ENCODE measurements around the gene JCAD. TPM values are rescaled to one million over a fixed set of nuclear protein-coding genes. Genes with fewer than 3 reads are reported as not detected.
"Not testable (repeated sequence)": the region's sequence is repeated elsewhere in the genome, so short reads cannot be mapped to it uniquely, and the experiment has no call there.

Gene JCAD
- total RNA-seq (2022) (10.0 and 13.0 TPM in 2 replicates), Bru-seq, nascent RNA (percentile 65 among the genes with signal in this experiment), BruChase-seq, experiment 1, labeled RNA remaining after a 2-hour chase (percentile 72 among the genes with signal in this experiment), BruChase-seq, experiment 2, labeled RNA remaining after a 6-hour chase (percentile 72 among the genes with signal in this experiment)
- long read RNA-seq, partial matches to known transcripts = 0 of 4 reads
- long read RNA-seq, other reads (novel, unspliced or antisense) = 4 of 4 reads

DNA sequence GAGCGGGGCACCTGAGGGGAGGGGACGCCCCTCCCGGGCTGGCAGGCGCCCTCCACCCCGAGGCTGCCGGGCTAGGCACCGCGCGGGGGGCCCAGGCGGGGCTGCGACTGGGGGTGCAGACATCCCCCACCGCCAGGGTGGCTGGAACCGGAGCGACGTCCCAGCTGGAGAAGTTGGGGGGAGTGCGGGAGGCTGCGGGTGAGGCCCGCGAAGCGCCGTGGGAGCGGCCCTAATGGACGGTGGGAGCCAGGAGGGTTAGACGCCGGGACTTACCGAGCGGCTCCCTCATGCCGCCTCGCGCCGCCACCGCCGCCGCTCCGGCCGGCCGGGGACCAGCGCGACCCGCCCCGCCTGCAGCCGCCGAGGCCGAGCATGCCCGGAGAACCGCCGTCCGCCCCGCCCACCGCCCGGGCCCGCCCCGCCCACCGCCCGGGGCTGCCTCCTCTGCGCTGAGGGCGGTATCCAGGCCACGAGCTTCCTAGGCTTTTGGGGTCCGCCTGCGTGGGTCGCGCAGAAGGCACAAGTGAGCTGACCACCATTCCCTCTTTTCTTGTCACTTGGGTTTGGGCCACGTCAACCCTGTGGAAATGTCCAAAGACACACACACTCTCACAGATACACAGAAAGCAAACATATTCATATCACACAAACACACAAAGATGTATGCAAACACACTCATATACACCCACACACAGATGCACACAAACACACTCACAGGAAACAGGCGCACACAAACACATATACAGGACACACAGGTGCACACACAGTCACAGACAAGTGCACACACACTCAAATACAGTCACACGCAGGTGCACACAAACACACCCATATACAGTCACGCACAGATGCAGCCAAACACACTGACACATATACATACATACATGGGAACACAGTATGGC lies at the start of gene JCAD:
TSS of gene JCAD (minus strand) at position 378 of the 899 bp plus-strand sequence. CDS start 11,774 bp downstream, outside the sequence.
- peak within 1 kb of the TSS; percentile 81 for H3K4me3 ChIP-seq (ENCODE audit: low read depth, low read length)
- Mint-ChIP-seq H3K4me3 (ENCODE audit: unreplicated experiment) (peak within 1 kb of the TSS; percentile 78), H3K27me3 (ENCODE audit: insufficient read depth, unreplicated experiment) (no peaks in the 10 kb centered on the region), H3K36me3 (ENCODE audit: insufficient read depth, unreplicated experiment) (peaks cover 6% of the 10 kb centered on the region), H3K9me3 (ENCODE audit: unreplicated experiment) (no peaks in the 10 kb centered on the region), H3K4me1 (ENCODE audit: low read depth, unreplicated experiment) (peaks cover 46% of the 10 kb centered on the region), H3K27ac (ENCODE audit: unreplicated experiment) (peak within 1 kb of the TSS; percentile 54)
- ChIA-PET POLR2A (no interaction called here), CTCF (interaction anchor here (0.5 kb wide), 1 partner anchor 56 kb away, joined by 3 read pairs; no protein-coding TSS in a partner anchor)
- peaks cover 46% of the 10 kb centered on the region for H3K4me1 ChIP-seq
- TF ChIP-seq, protein P1, sequence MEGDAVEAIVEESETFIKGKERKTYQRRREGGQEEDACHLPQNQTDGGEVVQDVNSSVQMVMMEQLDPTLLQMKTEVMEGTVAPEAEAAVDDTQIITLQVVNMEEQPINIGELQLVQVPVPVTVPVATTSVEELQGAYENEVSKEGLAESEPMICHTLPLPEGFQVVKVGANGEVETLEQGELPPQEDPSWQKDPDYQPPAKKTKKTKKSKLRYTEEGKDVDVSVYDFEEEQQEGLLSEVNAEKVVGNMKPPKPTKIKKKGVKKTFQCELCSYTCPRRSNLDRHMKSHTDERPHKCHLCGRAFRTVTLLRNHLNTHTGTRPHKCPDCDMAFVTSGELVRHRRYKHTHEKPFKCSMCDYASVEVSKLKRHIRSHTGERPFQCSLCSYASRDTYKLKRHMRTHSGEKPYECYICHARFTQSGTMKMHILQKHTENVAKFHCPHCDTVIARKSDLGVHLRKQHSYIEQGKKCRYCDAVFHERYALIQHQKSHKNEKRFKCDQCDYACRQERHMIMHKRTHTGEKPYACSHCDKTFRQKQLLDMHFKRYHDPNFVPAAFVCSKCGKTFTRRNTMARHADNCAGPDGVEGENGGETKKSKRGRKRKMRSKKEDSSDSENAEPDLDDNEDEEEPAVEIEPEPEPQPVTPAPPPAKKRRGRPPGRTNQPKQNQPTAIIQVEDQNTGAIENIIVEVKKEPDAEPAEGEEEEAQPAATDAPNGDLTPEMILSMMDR (IDR thresholded peaks at IDR 0.05; ENCODE audit: insufficient read depth in 1 of 2, low read depth in 1 of 2, low read length in 1 of 2, severe bottlenecking in 1 of 2, unreplicated experiment in 1 of 2) = no peak
- intact Hi-C loops (cut with micrococcal nuclease; ENCODE audit: unreplicated experiment) = loop anchor here (10.0 kb wide), 1 partner anchor 425 kb away; the partner anchor contains the start of gene SVIL
- no peaks in the 10 kb centered on the region for H3K9me3 ChIP-seq
- no peaks in the 10 kb centered on the region for H3K27me3 ChIP-seq (replicated peaks; ENCODE audit: control insufficient read depth, insufficient read depth, low read length)
- BruUV-seq (replicated peaks) = no TSS peak
- peak; percentile 80 to 90 for DNase-seq
- H3K36me3 ChIP-seq (ENCODE audit: control insufficient read depth, insufficient read depth, low read length) = no peaks in the 10 kb centered on the region

- TF ChIP-seq, protein P1 (IDR thresholded peaks at IDR 0.05; ENCODE audit: insufficient read depth in 1 of 2, low read depth in 1 of 2, low read length in 1 of 2, severe bottlenecking in 1 of 2, unreplicated experiment in 1 of 2) = no peak
- DNase-seq = no peak
- no TSS peak for BruUV-seq (replicated peaks)
- no peaks in the 10 kb centered on the region for H3K27me3 Mint-ChIP-seq (ENCODE audit: insufficient read depth, unreplicated experiment)
- peaks cover 6% of the 10 kb centered on the region; the same call in 1 of the 2 replicates for H3K9me3 ChIP-seq
- no peaks in the 10 kb centered on the region for H3K4me1 Mint-ChIP-seq (ENCODE audit: low read depth, unreplicated experiment)
- intact Hi-C loops (cut with micrococcal nuclease; ENCODE audit: unreplicated experiment) = no loop called here
- H3K4me3 Mint-ChIP-seq (ENCODE audit: unreplicated experiment) = no peak overlapping the region
- H3K36me3 Mint-ChIP-seq (ENCODE audit: insufficient read depth, unreplicated experiment) = no peaks in the 10 kb centered on the region
- H3K9me3 Mint-ChIP-seq (ENCODE audit: unreplicated experiment) = no peaks in the 10 kb centered on the region
- ChIA-PET POLR2A (no interaction called here), CTCF (no interaction called here)
- H3K4me1 ChIP-seq = no peaks in the 10 kb centered on the region
- no peak overlapping the region for H3K4me3 ChIP-seq (ENCODE audit: low read depth, low read length)
- H3K27ac Mint-ChIP-seq (ENCODE audit: unreplicated experiment) = no peak overlapping the region
- no peaks in the 10 kb centered on the region for H3K27me3 ChIP-seq (replicated peaks; ENCODE audit: control insufficient read depth, insufficient read depth, low read length)
- no peaks in the 10 kb centered on the region for H3K36me3 ChIP-seq (ENCODE audit: control insufficient read depth, insufficient read depth, low read length)
Measured at GRCh38 chr10:30106987-30107386, 47.6 kb upstream of the JCAD start.

DNA sequence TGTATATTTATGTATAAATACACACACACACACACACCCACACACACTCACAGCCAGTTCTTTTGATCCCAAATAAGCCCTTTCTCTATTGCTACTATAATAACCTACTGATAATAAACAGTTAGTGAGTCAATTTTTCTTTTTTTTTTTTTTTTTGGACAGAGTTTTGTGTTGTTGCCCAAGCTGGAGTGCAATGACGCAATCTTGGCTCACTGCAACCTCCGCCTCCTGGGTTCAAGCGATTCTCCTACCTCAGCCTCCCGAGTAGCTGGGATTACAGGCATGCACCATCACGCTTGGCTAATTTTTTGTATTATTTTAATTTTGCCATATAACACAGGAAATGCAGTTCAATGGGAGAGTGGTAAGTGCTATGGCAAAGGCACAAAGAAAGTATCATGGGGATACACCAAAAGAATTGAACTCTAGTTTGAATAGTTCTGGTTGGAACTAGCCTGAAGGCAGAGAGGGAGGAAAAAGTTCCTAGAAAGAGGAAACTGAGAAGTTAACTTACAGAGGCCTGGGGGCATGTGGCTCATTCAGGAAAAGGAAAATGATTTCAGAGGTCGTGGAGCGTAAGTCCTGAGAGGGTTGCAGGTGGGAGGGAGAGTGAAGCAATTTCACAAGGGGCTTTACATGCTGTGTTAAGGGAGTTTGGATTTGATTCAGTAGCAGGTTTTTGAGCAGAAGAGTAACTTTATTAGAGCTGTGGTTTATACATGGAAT lies 44.4 kb upstream of the JCAD start:
- Histone ChIP-seq H3K27me3 (replicated peaks; ENCODE audit: control insufficient read depth, insufficient read depth, low read length) (no peaks in the 10 kb centered on the region), H3K4me1 (peaks cover 4% of the 10 kb centered on the region; the same call in 1 of the 2 replicates), H3K9me3 (peaks cover 6% of the 10 kb centered on the region; the same call in 1 of the 2 replicates), H3K4me3 (ENCODE audit: low read depth, low read length) (no peak overlapping the region), H3K36me3 (ENCODE audit: control insufficient read depth, insufficient read depth, low read length) (no peaks in the 10 kb centered on the region)
- Mint-ChIP-seq H3K9me3 (ENCODE audit: unreplicated experiment) (no peaks in the 10 kb centered on the region), H3K27ac (ENCODE audit: unreplicated experiment) (no peak overlapping the region), H3K36me3 (ENCODE audit: insufficient read depth, unreplicated experiment) (no peaks in the 10 kb centered on the region), H3K27me3 (ENCODE audit: insufficient read depth, unreplicated experiment) (no peaks in the 10 kb centered on the region), H3K4me1 (ENCODE audit: low read depth, unreplicated experiment) (peaks cover 17% of the 10 kb centered on the region), H3K4me3 (ENCODE audit: unreplicated experiment) (no peak overlapping the region)
- TF ChIP-seq, protein P1 (IDR thresholded peaks at IDR 0.05; ENCODE audit: insufficient read depth in 1 of 2, low read depth in 1 of 2, low read length in 1 of 2, severe bottlenecking in 1 of 2, unreplicated experiment in 1 of 2) = no peak
- ChIA-PET POLR2A (no interaction called here), CTCF (no interaction called here)
- no peak for DNase-seq
- BruUV-seq (replicated peaks) = no TSS peak
- intact Hi-C loops (cut with micrococcal nuclease; ENCODE audit: unreplicated experiment) = no loop called here

GRCh38 chr10:30099706-30100105 lies 40.3 kb upstream of the JCAD start:
- H3K27me3 ChIP-seq (replicated peaks; ENCODE audit: control insufficient read depth, insufficient read depth, low read length); H3K27me3 Mint-ChIP-seq (ENCODE audit: insufficient read depth, unreplicated experiment); H3K36me3 ChIP-seq (ENCODE audit: control insufficient read depth, insufficient read depth, low read length); H3K4me1 ChIP-seq; H3K4me3 ChIP-seq (ENCODE audit: low read depth, low read length); POLR2A ChIA-PET; DNase-seq; H3K27ac Mint-ChIP-seq (ENCODE audit: unreplicated experiment); CTCF ChIA-PET; H3K9me3 ChIP-seq; H3K9me3 Mint-ChIP-seq (ENCODE audit: unreplicated experiment); H3K36me3 Mint-ChIP-seq (ENCODE audit: insufficient read depth, unreplicated experiment); intact Hi-C loops (cut with micrococcal nuclease; ENCODE audit: unreplicated experiment); BruUV-seq (replicated peaks); H3K4me3 Mint-ChIP-seq (ENCODE audit: unreplicated experiment): not testable (repeated sequence)
- H3K4me1 Mint-ChIP-seq (ENCODE audit: low read depth, unreplicated experiment) = peaks cover 32% of the 10 kb centered on the region
